ENCODE data around the gene CISTR. TPM values are rescaled to one million over a fixed set of nuclear protein-coding genes. Genes with fewer than 3 reads are reported as not detected.

Gene CISTR
- total RNA-seq, 1 donor from 2014 or later: not detected

DNA sequence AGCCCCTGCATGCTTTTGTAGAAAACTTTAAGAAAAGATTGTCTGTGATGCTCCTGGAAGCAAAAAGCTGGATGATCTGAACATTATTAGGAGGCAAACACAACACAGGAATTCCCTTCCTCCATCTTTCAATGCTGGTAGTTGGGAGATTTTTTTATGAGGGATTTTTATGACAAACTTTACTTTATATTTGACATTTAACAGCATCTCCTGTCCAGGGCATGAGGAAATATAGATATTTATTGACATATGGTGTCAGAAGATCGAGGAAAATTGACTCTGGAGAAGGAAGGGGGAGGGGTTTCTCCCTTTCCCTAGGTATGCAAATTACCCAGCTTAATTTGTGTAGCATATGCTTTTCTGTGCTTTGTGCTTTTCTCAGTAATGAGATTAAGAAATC lies 37.8 kb upstream of the CISTR start:
- no peak overlapping the region for H3K4me3 Mint-ChIP-seq (ENCODE audit: unreplicated experiment)
- H3K36me3 Mint-ChIP-seq (ENCODE audit: low read depth): no peaks in the 10 kb centered on the region
- DNase-seq (ENCODE audit: low spot score): no peak
- peaks cover 40% of the 10 kb centered on the region for H3K27me3 Mint-ChIP-seq (ENCODE audit: low read depth)
- H3K4me1 Mint-ChIP-seq (ENCODE audit: low read depth): no peaks in the 10 kb centered on the region
- no peak overlapping the region for H3K27ac Mint-ChIP-seq (ENCODE audit: unreplicated experiment)
- TF ChIP-seq, protein P1, sequence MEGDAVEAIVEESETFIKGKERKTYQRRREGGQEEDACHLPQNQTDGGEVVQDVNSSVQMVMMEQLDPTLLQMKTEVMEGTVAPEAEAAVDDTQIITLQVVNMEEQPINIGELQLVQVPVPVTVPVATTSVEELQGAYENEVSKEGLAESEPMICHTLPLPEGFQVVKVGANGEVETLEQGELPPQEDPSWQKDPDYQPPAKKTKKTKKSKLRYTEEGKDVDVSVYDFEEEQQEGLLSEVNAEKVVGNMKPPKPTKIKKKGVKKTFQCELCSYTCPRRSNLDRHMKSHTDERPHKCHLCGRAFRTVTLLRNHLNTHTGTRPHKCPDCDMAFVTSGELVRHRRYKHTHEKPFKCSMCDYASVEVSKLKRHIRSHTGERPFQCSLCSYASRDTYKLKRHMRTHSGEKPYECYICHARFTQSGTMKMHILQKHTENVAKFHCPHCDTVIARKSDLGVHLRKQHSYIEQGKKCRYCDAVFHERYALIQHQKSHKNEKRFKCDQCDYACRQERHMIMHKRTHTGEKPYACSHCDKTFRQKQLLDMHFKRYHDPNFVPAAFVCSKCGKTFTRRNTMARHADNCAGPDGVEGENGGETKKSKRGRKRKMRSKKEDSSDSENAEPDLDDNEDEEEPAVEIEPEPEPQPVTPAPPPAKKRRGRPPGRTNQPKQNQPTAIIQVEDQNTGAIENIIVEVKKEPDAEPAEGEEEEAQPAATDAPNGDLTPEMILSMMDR (IDR thresholded peaks at IDR 0.05): no peak
- no peaks in the 10 kb centered on the region for H3K9me3 Mint-ChIP-seq (ENCODE audit: low read depth)

- Mint-ChIP-seq H3K4me1 (ENCODE audit: low read depth) (no peaks in the 10 kb centered on the region), H3K27me3 (ENCODE audit: low read depth) (peaks cover 41% of the 10 kb centered on the region), H3K4me3 (ENCODE audit: unreplicated experiment) (no peak overlapping the region), H3K9me3 (ENCODE audit: low read depth) (no peaks in the 10 kb centered on the region), H3K36me3 (ENCODE audit: low read depth) (no peaks in the 10 kb centered on the region), H3K27ac (ENCODE audit: unreplicated experiment) (no peak overlapping the region)
- TF ChIP-seq, protein P1 (IDR thresholded peaks at IDR 0.05): no peak
- no peak for DNase-seq (ENCODE audit: low spot score)
Observed at GRCh38 chr12:53788892-53789291, 37.1 kb upstream of the CISTR start.

DNA sequence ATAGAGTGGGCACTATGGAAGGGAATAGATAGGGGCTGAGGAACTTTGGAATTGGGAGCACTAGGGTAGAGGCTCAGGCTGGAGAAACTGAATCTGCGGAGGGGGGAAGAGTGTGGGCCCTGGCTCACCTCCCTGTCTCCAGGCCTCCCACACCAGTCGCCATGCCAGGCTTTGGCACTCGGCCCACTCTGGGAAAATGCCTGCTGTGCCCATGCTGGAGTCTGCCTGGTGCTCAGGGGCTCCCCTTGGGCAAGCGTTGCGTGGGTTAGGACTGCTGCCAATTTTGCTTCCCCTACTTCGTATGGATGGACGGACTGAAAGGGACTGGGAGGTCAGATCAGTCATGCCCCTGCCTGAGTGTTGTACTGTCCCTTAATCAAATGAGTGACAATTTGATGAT lies 34.6 kb upstream of the CISTR start:
- H3K4me3 Mint-ChIP-seq (ENCODE audit: unreplicated experiment): no peak overlapping the region
- peaks cover 64% of the 10 kb centered on the region for H3K27me3 Mint-ChIP-seq (ENCODE audit: low read depth)
- TF ChIP-seq, protein P1 (IDR thresholded peaks at IDR 0.05): no peak
- no peaks in the 10 kb centered on the region for H3K9me3 Mint-ChIP-seq (ENCODE audit: low read depth)
- H3K27ac Mint-ChIP-seq (ENCODE audit: unreplicated experiment): no peak overlapping the region
- no peaks in the 10 kb centered on the region for H3K36me3 Mint-ChIP-seq (ENCODE audit: low read depth)
- no peaks in the 10 kb centered on the region for H3K4me1 Mint-ChIP-seq (ENCODE audit: low read depth)
- DNase-seq (ENCODE audit: low spot score): no peak

DNA sequence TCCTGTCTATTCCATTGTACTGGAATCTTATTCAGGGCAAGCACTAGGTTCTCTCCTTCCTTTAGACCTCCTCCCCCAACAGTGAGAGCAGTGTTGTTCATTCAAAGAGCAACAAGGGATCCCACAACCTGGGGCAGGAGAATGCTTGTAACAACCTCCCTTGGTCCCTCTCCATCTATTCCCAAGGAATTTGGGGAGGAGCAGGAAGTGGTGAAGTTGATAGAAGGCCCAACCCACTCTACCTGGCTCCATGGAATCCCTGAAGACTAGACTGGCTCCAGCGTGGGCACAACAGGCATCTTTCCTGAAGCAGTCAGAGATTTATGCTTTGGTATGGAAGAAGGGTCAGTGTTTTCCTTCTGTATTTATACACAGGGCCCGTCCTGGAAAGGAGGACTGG lies 33.4 kb upstream of the CISTR start:
- TF ChIP-seq, protein P1 (IDR thresholded peaks at IDR 0.05): no peak
- no peak for DNase-seq (ENCODE audit: low spot score)
- H3K36me3 Mint-ChIP-seq (ENCODE audit: low read depth): no peaks in the 10 kb centered on the region
- no peak overlapping the region for H3K27ac Mint-ChIP-seq (ENCODE audit: unreplicated experiment)
- no peak overlapping the region for H3K4me3 Mint-ChIP-seq (ENCODE audit: unreplicated experiment)
- H3K9me3 Mint-ChIP-seq (ENCODE audit: low read depth): no peaks in the 10 kb centered on the region
- no peaks in the 10 kb centered on the region for H3K4me1 Mint-ChIP-seq (ENCODE audit: low read depth)
- H3K27me3 Mint-ChIP-seq (ENCODE audit: low read depth): peaks cover 74% of the 10 kb centered on the region

- no peak overlapping the region for H3K4me3 Mint-ChIP-seq (ENCODE audit: unreplicated experiment)
- no peaks in the 10 kb centered on the region for H3K9me3 Mint-ChIP-seq (ENCODE audit: low read depth)
Observed at GRCh38 chr12:53782093-53782703, 30.4 kb upstream of the CISTR start.

More at GRCh38 chr12:53782093-53782703, 30.4 kb upstream of the CISTR start:
- Mint-ChIP-seq H3K36me3 (ENCODE audit: low read depth) (no peaks in the 10 kb centered on the region), H3K27ac (ENCODE audit: unreplicated experiment) (no peak overlapping the region), H3K4me1 (ENCODE audit: low read depth) (no peaks in the 10 kb centered on the region), H3K27me3 (ENCODE audit: low read depth) (peaks cover 75% of the 10 kb centered on the region)
- no peak for DNase-seq (ENCODE audit: low spot score)
- TF ChIP-seq, protein P1 (IDR thresholded peaks at IDR 0.05): no peak

All from chondrocyte (in vitro differentiated cells).